Activated CD4-positive, alpha-beta T cell treated with anti-CD3 and anti-CD28 coated beads for 48 hours (primary cell): Measurements from ENCODE around the gene PEF1.

Experiments
- DNase-seq: peaks from one replicate; pipeline ENCODE4 v3.0.0-alpha.2; 2020

PEF1 gene

DNA sequence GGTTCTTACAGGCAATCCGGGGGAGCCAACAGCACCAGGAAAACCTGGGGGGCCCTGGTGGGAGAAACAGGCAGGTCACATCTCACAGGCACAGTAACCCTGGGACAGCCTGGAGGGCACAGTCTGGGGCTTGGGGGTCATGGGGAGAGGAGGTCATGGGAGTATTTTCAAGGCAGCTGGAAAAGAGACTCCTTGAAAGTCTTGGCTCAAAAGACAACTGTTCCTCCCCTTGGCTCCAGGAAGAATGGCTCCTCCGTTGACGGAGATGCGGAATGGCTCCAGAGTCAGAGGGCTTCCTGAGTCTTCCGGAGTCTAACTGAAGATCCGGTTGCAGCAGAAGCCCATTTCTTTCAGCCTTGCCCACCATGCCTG lies 25.9 kb upstream of the PEF1 start:
- no peak for DNase-seq

DNA sequence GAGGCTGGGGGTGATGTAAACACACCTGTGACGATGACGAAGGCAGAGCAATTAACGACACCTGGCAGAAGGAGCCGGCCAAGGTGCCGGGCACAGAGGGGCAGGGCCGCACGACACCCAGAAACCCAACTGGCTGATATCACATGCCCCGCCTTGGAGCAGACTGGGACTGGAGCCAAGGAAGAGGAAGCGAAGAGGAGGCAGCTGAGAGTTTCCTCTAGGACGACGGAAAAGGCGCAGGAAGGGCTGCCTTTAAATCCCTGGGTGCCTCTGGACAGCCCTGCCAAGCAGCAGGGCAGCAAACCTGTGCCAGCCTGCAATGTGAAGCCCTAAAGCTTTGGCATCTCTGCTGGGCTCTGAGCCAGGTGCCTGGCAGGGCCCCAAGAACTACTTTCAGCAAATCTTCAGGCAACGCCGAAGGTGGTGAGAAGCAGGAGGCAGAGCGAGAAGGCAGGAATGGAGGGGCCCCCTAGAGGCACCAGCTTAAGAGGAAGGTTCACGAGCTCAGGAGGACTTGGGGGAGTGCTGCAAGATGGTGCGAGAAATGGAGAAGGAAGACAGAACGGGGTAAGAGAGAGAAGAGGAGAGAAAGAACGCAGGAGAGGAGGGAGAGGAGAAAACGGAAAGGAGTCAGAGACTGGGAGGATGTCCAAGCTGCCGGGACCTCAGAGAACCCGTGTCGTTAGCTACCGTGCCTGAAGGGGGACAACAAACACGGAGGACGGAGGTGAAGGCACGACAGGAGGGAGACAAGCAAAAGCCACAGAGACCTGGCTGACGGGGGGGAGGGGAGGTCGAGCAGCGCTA lies 25.3 kb upstream of the PEF1 start:
- DNase-seq, result peak; percentile 29

DNA sequence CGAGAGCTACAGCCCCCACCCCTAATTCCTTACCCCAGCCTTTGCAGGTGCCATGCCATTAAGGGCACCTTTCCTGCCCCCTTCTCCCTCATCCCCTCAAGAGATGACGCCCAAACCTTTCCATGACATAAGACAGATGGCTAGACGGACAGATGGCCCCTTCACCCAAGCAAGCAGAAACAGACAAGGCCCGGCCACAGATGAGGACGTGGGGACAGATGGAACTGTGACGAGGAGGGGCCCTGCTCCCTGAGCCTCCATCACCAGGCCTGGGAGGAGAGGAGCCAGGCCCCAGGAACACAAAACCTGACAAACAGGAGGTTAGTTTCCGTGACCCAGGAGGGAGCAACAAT lies 24.7 kb upstream of the PEF1 start:
- DNase-seq, result no peak

DNA sequence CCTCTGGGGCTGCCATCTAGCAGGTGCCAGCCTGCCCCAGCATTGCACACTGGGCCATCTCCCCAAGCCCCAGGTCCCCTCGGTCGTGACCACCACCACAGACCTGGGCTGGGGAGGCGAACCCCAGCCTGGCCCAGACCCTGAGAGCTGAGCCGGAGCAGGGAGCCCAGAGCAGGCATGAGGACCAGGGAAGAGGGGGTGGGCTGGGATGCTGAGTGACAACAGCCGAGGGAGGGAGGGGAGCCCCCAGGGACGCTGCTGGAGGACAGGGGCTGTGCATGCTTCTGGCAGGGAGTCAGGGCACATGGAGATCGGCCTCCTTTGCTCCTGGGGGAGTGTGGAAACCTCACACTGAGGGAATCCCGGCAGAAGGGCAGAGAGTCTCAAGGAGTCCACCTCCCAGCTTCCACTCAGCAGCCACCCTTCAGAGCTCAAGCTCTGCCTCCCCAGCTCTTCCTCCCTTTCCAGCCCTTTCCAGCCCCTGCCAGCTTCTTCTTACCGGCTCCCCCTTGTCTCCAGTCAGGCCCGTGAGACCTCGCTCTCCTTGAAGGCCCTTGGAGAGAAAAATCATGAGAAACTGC lies 23.7 kb upstream of the PEF1 start:
- no peak for DNase-seq

DNA sequence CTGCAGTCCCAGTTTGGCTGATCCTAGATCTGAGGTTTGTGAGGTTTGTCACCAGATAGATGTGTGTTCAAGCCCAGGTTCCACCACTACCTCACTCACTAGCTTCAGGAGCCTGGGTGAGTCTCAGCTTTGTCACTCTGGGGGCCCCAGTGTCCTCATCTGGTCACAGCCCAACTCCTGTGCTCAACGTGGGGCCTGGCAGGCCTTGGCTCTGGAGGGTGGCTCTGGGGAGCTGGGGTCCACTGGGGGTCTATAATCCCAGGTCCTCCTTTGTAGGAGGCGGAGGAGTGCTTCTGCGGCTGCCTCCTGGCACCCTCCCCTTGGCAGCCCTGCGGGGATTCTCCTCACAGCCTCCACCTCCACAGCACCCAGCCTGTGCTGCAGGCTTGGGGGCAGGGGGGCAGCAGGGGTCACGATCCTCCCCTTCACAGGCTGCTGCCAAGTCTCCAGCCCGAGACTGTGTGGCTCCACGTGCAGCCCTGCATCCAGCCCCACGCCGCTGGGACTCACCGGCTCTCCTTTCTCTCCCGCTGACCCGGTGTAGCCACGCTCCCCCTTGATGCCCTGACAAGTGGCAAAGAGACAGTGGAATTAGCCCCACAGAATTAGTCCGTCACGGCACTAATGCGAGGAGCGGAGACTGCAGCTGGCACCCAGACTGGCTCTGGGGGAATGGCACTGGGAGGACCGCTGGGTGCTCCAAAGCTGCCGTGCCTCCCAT lies 22.5 kb upstream of the PEF1 start:
- DNase-seq, result no peak

DNA sequence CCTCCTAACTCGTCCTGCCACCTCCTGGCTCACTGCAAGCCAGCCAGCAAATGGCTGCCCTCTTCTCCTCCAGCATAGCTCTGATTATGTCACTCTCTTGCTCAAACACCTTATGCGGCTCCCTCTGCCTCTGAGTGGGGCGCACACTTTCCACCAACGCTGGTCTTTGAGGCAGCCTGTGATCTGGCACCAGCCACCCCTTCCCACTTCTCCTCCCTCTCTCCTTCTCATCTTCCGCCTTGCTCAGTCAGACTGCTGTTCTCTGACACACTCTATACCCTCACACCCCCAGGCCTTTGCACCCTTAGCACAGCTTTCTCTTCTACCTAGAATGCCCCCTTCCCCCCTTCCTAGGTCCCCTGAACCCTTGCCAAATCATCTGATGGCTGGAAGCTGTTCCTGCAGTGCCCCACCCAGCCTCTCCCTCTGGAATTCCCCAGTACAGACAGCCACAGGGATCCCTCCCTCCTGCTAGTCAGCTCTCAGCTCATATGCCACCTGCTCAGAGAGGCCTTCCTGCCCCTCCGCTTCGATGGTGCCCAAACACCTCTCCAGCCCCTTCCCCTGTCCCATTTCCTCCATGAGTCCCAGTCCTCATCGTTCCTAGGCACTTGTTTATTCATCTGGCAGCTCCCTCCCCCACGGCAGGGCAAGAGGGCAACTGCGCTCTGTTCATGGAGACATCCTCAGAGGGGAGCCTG lies 21.7 kb upstream of the PEF1 start:
- no peak for DNase-seq

DNA sequence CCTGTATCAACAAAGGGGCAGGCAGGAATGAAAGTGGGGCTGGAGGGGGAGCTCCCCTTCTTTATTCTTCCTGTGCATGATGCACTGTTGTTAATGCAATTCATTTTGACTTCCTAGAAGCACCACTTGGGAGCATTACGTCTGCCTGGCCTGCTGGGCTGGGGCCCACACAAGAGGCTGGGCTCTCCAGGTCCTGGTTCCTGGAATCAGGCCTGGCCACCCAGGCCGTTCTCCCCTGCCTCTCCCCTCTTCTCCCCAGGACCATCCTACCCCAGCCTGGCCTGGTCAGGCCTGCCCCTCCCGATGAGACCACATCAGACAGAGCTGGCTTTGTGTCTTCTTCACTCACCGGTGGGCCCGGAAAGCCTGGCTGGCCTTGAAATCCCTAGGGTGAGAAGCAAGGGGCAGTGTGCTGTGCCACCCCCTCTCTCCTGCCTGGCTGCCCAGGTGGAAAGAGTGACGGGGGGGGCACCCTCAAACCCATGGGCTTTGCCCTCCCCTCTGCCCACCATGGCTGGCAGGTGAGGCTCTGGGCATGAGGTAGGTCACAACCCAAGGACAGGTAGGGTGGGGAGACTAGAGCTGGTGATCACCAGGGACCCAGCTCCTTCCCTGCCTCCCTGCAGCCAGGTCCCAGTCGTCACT lies 20.7 kb upstream of the PEF1 start:
- no peak for DNase-seq

DNA sequence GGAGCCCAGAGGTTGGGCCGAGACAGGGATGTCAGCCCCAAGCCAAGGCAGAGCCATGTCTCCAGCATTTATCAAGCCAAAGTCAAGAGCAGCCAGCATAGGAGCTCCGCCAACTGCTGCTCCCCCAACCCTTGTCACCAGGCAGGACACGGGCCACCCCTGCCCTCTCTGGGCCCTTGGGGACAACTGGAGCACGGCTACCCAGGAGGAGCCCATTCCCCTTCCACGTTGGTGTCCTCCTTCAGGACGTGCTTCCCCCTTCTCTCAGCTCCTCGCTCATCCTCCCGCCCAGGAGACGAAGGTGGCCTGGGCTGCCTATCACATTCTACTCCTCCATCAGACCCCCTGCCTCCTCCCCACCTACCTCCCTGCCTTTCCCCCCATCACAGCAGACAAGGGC lies 19.9 kb upstream of the PEF1 start:
- no peak for DNase-seq

DNA sequence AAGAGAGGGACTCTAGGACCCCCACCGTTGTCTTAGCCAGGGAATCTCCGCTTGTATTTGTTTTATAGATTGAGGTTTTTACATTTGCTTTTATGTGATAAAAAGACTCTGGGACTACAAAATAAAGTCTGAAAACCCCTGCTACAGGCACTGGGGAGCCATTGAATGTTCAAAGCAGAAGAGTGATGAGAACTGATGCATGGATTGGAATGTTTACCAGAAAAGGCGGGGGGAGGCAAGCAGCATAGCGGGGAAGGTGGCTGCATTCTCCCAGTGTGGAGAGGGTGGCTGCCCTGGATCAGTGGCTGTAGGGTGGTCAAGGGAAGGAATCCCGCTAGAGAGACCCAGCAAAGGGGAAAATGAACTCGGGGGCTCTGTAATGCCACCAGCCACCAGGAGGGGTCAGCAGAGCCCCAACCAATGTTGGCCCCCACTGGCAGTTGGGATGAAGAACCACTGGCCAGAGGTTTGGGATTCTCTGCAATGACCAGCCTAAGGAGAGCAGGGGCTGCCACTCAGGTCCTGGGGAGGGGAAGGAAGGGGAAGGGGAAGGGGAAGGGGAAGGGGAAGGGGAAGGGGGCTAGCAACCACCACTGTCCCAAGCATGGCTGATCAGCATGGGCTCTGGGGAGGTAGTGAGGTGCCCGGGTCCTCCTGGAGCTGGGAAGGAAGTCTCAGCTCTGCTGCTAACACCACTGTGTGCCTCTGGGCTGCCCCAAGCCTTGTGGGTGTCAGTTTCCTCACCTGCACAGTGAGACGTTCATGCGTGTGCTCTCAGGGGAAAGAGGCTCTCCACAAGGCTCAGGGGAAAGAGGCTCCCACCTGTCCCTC lies 19.2 kb upstream of the PEF1 start:
- DNase-seq, result peak; percentile 65

DNA sequence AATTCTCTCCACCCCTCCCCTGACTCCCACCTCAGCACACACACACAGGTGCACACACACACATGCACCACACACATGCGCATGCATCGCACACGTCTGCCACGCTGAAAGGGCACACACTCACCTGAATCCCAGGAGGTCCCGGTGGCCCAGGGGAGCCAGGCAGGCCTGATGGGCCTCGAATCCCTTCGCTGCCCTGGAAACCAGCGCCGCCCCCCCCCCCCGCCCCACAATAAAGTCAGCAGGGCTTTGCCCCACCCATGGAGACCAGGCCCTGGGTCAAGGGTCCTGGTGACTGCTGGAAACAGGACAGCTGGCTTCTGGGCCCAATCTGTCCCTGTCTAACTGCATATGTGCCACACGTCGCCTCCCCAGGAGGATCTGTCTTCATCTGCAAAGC lies 17.8 kb upstream of the PEF1 start:
- DNase-seq, result no peak

DNA sequence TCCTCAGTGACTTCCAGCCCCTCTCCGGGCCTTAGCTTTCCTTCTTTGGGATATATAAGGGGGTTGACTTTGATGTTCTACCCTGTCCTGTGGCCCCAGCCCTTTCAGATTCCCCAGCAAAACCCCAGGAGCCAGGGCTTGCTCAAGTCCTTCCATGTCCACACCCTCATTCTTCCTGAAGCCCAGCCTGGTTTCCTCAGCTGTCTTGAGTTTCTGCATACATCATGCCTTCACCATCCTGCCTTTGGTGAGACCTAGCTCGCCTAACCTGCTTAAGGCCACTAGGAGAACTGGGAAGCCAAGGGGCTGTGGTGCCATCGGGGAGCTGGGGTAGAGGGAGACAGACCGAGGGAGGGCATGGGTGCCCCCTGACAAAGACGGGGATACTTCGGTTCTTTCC lies 17.2 kb upstream of the PEF1 start:
- DNase-seq, result no peak

DNA sequence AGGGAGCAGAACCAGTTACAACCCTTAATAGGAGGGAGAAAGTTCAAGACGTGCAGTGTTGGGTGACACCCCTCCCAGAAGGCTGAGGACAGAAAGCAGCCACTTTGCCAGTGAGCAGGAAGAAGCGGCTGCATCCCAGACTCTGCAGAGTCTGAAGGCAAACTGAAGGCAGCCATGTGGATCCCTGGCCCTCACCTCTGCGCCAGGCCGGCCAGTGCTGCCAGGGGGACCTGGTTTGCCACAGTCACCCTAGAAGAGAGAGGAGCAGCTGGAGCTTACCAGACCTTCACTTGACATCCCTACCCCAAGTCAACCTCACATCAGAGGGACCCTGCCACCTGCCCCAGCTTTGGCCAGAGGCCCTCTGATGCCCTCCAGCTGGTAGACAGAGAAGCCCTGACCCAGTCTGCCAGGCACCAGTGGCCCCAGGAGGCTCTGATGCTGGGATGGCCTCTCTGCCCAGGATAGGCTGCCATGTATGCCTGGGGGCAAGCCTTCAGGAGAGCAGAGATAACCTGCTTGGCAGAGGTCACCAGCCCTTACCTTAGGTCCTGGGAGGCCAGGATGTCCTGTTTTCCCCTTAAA lies 16.3 kb upstream of the PEF1 start:
- no peak for DNase-seq

DNA sequence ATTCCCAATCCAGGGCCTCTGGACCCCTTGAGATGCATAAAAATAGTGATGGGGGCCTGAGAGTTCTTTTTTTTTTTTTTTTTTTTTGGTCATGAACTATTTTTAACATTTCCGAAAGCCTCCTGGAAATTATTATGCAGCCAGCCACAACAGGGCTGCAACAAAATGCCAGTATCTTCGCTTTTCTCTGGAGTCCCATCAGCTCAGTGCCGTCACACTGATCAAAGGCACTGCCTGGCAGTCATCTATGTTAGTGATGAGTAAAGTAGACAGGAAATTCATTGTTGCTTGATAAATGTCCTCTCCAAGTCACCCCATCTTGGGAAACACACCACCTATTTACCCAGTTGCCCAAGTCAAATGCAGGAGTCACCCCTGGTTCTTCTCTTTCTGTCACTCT lies 15.2 kb upstream of the PEF1 start:
- DNase-seq, result no peak

DNA sequence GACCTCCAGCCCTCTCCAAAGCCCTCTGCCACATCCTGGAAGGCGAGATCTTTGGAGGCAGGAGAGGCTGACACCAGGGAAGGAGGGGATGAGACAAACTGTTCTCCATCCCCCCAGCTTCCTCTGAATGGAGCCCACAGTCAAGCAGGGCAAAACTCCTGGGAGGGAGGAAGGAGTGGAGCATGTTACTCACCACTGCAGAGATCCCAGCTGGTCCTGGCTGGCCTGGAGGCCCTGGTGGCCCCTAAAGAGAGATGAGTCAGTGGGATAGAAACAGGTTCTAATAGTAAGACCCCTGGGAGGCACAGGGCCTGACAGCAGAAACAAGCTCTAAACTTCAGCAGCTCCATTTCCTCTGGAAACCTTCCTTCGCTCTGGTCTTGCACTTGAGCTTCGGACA lies 14.0 kb upstream of the PEF1 start:
- DNase-seq, result no peak

DNA sequence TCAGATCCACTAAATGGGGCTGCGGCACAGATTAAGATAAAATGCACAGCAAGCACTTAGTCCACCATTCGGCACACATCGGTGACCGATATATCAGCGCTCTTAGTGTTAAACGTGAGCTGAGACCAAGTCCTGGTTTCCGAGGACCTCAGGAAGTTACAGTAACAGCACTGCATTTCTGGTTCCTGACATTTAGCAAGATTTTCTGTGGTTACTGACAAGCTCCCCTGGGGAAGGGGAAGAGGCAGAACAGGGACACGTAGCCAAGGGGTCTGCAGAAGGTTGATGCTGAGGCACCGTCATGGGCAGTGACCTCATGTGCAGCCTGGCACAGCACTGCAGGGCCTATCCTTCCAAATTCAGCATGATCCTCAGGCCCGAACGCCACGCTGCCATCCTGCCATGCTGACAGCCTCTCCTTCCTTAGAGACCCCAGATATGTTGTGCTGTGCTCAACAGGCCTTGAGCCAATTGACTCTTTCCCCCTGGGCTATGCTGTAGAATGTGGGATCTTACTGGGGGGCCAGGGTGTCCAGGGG lies 13.4 kb upstream of the PEF1 start:
- DNase-seq, result no peak

DNA sequence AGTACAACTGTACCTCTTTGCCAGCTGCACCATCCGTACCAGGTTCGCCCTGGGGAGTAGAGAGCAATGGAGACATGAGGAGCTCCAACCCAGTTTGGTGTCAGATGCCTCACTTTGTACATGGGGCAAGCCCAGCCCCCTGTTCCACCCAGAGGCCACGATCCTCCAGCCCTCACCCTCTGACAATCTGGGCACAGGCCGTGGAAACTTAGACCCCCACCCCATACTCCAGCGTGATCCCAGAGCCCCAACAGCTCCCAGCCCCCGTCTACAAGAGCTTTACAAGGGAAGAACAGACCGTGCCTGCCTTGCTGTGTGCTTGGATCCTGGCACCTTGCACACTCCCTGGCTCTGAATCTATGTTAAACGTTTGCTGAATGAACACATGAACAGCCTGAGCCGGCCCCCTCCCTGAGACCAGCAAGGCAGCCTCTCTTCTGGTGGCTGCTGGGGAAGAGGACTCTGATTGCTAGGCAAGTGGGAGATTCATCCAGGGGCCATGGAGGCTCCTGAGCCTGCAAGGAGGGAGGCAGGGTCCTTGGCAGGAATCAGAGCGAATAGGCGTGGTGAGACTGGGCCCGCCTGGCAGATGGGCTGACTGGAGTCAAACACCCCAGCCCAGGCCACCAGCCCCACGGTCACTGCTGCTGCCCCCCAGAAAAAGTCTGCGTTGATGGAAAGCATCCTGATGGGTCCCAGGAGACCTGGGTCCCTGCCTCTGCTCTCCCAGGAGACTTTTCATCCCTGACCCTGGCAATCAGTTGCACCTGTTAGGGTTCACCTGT lies 12.5 kb upstream of the PEF1 start:
- DNase-seq, result no peak

DNA sequence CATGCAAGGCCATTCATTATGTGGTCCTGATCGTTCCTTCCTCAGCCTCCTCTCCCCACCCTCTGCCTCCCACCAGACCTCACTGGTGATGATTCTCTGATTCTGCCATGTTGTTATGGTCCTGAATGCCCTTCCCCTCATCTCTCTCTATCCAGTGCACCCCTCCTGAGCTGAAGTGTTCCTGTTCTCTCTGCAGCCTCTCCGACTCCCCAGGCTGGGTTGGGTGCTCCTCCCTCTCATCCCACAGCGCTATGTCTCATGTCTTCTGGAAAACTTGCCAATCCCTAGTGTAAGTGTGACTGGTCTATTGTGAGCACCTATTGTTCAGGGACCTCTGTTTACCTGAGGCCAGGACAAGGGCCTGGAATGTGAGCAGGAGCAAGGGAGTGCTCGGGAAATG lies 11.1 kb upstream of the PEF1 start:
- DNase-seq, result no peak

DNA sequence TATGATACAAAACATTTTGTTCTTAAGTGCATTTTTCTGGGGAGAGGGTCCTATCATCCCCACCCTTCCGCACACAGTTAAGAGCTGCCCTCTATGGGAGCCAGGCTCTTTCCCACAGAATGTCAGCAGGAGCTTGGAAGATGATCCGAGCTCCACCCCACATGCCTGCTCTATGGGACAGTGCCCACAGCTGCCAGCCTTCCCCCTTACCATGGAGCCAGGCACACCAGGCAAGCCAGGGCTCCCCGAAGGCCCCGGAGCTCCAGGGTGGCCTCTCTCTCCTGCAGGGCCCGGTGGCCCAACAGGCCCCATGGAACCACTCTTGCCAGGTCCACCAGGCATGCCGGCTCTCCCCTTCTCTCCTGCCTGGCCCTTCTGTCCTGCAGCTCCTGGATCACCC lies 10.4 kb upstream of the PEF1 start:
- no peak for DNase-seq

DNA sequence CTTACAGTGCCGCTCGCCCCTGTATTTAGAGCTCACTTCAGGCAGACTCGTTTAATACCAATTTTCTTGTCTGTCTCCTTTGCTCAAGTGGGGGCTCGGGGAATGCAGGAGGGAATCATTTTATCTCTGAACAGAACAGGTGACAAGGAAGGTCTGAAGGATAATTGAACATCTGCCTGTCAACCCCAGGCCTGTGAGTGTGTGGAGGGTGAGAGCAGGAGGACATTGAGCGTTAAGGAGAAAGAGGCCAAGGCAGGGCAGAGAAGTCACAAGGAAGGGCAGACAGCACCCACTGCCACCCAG lies 9.7 kb upstream of the PEF1 start:
- no peak for DNase-seq

DNA sequence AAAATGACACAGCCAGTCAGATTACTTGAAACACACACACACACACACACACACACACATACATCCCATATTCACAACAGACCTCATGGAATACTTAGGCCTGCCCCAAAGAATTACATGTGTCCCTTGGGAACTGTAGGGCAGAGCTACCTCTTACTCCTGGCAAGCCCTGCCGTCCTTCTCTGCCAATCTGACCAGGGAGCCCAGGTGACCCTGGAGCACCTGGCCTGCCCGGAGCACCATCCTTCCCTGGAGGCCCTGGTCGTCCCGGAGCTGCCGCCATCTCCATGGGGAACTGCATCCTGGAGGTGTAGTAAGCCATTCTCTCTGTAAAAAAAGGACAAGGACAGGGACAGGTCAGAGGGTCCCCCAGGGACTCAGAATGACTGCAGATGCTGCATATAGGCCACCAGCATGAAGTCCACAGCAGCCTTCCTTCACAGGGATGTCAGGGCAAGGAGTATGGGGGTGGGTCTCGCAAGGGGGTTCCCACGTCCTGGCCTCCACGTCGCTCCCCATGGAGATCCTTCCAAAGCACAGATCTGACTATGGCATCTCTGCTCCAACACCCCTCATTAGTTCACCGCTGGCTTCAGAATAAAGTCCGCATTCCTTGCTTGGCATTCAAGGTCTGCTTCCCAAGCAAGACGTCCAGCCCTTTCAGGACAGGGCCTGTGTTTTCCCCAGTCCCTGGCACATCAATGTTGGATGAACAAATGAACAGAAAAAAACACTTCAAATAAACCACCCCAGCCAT lies 9.2 kb upstream of the PEF1 start:
- DNase-seq, result no peak
